Measurements from ENCODE around the gene ALOX5AP. TPM values are rescaled to one million over a fixed set of nuclear protein-coding genes. Genes with fewer than 3 reads are reported as not detected.

The ALOX5AP gene
- 5.4 TPM for total RNA-seq
- long read RNA-seq, partial matches to known transcripts = 0 of 2 reads
- long read RNA-seq, other reads (novel, unspliced or antisense) = 0 of 2 reads

DNA sequence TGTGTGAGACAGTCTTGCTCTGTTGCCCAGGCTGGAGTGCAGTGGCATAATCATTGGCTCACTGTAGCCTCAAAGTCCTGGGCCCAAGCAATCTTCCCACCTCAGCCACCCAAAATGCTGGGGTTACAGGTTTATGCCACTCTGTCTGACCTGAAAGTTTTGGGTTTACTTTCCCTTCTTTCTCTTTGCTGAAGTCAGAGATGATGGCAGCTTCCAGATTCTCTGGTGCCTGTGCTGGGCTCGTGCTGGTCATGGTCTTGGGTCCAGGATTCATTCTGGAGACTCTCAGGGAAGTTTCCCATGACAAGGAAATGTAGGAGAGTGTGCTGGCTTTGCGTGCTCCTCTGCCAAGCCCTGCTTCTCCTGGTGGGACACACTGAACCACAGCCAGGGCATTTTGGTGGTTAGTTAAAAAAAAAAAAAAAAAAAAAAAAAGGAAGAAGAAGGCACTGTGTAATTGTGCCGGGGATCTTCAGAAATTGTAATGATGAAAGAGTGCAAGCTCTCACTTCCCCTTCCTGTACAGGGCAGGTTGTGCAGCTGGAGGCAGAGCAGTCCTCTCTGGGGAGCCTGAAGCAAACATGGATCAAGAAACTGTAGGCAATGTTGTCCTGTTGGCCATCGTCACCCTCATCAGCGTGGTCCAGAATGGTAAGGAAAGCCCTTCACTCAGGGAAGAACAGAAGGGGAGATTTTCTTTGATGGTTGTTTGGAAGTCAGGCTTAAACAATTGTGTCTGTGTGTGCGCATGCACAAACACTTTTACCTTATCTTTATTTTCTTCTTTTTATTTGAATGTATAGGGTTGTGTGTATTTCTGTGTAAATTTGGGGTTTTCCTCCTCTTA is at the start of gene ALOX5AP:
TSS of gene ALOX5AP (plus strand) at position 519 of the 847 bp plus-strand sequence. CDS start at position 582, 63 bp downstream.
- intact Hi-C loops (cut with DNase I) = no loop called here
- no peak for DNase-seq (ENCODE audit: low spot score)

DNA sequence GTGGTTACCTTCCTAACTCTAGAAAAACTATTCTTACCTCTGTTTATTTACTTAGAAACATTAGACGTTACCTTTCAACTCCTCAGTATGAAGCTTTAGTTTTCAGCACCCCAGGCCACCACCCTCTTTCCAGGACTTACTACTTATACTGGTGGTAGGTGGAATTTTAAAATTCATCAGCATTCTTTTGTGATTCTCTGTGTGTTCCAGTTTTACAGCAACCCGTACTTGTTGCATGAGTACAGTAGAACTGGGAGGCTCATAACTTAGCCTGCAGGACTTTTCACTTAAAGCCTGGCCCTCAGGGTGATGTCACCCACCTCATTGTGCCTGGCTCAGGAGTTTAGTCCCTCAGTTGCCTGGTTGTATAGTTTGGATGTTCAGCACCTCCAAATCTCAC is 49.4 kb upstream of the ALOX5AP start:
- DNase-seq (ENCODE audit: low spot score) = no peak
- intact Hi-C loops (cut with DNase I) = no loop called here

DNA sequence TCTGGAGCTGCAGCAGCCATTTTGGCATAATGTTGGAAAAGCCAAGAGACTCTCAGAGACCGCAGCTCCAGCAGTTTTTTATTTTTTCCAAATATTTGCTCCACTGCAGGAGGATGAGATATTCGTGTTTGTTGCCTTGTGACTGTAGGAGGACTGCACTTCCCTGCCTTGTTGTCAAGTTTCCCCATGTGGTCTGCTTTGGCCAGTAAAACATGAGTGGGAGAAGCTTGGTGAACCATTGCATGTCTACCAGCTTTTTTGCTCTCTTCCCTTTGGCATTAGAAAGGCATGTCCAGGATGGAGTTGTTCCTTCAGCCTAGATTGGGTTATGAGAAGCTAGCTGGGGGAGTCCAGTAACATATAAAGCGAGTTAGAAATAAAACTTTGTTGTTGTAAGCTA is 47.7 kb upstream of the ALOX5AP start:
- intact Hi-C loops (cut with DNase I) = no loop called here
- DNase-seq (ENCODE audit: low spot score) = no peak

DNA sequence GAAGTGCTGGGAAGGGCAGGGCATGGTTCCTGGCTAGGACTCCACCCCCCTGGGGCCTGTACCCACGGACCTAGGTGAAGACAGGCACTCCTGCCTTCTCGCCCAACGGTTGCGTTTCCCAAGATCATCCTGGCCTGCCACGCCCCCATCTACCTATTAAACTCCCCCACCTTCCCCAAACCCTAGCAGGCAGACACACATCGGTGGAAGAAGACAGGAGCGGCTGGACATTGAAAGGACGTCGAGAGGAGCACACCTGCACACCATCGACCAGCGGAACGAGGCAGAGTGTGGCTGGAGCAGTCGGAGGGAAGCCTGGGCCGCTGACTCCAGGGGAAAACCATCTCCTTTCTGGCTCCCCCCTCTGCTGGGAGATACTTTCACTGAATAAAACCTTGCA is 45.6 kb upstream of the ALOX5AP start:
- intact Hi-C loops (cut with DNase I) = no loop called here

DNA sequence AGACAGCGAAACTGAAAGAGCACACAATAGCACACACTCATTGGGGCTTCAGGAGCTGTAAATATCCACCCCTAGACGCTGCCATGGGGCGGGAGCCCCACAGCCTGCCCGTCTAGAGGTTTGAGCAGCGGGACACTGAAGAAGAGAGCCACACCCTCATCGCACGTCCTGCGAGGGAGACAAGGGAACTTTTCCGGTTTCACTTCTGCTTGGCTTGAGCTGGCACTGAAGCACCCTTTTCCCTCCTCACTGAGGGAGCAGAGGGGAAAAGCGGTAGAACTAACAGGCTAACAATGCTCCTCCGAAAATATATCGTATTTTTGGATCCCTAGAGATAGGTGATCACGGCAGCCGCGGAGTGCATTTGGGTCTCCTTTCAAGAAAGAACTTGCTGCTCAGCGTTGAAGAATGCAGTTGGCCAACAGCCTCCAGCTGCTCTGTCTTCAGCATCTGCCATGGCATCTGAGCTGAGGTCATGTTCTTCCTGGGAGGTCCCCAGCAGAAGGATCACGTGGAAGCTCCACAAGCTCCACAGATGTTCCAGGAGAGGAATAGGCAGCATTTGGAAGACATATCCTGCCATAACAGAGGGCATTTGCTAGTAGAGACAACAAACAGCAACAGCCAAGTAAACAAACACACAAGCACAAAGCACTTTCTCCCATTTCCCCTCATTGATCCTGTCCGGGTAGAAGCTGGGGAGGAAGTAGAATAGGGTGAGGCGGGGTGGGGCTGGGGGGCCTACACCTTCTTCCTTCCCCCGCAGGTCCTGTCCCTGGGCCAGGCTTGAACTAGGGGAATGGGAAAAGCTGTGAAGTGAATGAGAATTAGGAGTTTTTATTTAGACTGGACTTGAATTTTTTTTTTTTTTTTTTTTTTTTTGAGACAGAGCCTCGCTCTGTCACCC is 44.8 kb upstream of the ALOX5AP start:
- intact Hi-C loops (cut with DNase I) = no loop called here
- no peak for DNase-seq (ENCODE audit: low spot score)

More for the DNA sequence above, 45.6 kb upstream of the ALOX5AP start:
- DNase-seq (ENCODE audit: low spot score) = no peak

DNA sequence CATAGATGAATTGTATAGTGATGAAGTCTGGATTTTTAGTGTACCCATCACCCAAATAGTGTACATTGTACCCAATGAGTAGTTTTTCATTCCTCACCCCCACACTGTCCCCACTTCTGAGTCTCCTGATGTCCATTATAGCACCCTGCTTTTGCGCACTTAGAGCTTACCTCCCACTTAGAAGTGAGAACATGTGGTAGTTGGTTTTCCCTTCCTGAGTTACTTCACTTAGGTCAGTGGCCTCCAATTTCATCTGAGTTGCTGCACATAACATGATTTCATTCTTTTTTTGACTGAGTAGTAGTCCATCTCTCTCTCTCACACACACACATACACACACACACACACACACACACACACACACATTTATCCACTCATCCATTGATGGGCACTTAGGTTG is 43.2 kb upstream of the ALOX5AP start:
- DNase-seq (ENCODE audit: low spot score) = no peak
- intact Hi-C loops (cut with DNase I) = no loop called here

DNA sequence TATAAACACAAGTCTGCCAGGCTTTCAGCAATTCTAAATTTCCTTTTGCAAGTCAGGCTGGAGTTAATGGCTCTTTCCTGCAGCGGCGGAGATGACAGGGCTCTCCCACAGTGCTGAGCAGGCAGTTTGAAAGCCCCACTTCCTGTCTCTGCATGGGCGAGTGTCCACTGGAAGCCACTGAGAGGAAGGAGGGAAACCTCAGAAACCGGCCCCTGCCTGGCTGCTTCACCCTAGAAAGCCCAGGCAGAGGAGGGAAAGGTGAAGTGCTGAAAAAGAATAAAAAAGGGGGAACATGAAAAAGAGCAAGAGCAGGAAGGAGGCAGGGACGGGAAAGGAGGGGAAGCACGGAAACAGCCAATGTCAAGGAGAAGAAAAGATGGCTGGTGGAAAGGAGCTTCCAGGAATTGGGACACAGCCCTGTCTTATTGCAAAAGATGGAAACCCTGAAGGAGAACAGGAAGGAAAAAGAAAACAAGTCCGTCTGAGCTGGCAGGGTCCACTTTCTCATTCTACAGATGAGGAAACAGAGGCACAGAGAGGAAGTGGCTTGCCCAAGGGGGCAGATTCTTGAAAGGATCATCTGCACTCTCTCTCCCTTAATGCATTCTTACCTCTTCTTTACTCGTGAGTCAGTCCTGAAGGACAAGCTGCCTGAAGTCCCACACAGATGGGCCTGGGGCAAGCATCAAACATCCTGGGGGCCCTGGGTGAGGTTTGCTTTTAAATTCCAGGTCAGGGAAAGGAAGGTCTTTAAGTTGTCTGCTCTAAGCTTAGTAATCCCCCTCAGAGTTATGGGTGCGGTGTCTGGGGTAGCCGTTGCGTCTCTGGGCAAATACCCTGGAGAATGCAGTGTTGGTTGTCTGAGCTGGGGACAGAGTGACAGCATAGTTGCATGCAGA is 38.8 kb upstream of the ALOX5AP start:
- DNase-seq (ENCODE audit: low spot score) = no peak
- intact Hi-C loops (cut with DNase I) = no loop called here

DNA sequence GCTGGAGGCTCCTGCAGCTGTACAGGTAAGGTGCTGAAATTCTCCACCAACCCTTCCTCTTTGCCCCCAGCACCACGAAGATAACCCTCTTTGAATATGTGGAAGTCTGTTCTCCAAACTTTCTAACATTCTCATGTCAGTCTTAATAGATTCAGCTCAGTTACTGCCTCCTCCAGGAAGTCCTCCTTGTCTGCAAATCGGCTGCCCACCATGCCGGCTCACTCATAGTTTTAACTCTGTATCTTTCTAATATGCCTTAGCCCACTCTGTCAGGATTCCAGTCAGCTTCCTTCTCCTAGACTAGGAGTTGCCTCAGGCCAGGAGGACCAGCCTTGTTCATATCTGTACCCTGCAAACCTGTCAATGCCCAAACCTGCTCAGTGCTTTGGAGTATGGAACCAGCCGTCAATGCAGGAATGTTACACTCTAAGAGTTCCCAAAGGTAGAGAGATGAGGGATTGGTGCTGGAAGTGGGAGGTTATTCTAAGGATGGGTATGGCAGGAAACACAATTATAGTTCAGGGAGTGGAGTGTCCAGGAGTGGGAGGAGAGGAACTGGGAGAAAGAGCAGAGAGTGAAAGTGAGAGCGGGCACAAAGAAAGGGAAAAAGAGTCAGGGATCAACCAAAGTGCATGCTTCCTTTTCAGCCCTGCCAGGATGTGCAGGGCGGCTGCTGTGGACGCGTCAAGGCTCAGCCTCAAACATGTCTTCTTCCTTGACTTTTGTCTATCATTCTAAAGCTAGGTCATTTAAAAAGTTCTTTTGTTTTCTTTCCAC is 38.0 kb upstream of the ALOX5AP start:
- intact Hi-C loops (cut with DNase I) = no loop called here
- DNase-seq (ENCODE audit: low spot score) = no peak

DNA sequence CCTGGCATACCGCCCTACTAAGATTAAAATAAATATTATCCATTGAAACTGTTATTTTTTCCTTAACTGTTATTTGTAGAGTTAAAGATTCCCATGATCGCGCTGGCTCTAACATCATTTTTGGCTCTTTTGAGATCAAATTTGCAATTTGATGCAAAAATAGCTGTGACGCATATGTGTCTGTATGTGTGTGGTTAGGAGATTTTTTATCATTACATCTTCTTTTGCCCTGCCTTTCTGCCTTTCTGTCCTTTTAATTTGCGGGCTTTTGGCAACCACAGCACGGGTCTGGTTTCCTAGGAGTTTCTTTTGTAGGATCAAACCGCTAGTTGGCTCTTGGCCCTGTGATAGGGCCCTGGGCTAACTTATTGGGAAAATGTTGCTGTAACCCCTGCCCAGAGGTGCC is 37.3 kb upstream of the ALOX5AP start:
- intact Hi-C loops (cut with DNase I) = no loop called here

DNA sequence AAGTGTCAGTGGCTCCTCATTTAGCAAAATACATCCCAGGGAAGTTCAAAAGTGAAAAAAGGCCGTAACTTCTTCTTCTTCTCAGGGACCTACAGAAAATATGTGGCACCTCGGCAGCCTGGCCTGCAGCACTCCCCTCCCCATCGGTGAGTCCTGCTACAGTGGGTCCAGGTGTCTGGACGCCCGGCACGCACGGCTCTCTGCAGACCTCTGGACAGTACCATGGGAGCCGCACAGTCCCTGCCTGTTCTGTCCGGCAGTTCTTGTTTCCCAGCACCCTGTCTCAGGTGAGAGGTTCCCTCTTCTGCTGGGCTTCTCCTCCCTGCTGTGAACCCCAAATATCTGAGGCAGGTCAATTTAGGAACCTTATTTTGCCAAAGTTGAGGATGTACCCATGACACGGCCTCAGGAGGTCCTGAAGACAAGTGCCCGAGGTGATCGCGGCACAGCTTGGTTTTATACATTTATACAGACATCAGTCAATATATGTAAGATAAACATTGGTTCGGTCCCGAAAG is 36.8 kb upstream of the ALOX5AP start:
- intact Hi-C loops (cut with DNase I) = no loop called here
- DNase-seq (ENCODE audit: low spot score) = no peak

More for the DNA sequence above, 37.3 kb upstream of the ALOX5AP start:
- DNase-seq (ENCODE audit: low spot score) = no peak

DNA sequence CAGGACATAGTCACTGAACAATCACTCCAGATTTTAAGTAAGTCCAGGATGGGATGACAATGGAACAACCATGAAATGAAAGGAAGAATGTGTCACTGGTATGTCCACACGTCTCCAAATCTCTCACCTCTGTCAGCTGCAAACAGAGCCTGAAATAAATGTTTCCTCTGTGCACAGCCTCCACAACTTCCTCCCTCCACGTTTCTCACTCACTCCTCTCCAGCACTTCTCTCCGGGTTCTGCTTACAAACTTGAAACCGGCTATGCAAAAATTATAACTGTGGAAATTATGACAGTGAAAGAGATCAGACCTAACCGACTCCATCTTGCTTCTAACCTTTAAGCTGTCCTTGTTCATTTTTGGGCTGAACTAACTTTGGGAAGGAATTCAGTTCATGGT is 35.0 kb upstream of the ALOX5AP start:
- intact Hi-C loops (cut with DNase I) = no loop called here
- no peak for DNase-seq (ENCODE audit: low spot score)

DNA sequence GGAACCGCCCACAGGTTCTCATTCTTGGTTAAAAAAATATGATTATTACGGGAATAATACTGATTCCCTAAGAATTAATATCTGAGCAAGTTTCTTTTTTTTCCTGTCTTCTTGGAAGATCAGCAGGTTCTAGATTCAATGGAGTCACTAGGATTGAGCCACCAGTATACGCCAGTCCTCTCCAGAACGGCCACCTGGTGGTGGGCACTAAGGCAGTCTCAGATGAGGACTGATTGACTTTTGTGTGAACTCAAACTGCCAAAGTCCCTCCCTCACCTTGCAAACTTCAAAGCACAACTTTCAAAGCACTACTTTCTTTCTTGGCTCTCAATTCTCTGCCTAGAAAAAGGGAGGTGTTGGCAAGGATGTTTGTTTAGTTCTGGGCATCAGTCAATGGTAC is 33.3 kb upstream of the ALOX5AP start:
- intact Hi-C loops (cut with DNase I) = no loop called here
- no peak for DNase-seq (ENCODE audit: low spot score)

DNA sequence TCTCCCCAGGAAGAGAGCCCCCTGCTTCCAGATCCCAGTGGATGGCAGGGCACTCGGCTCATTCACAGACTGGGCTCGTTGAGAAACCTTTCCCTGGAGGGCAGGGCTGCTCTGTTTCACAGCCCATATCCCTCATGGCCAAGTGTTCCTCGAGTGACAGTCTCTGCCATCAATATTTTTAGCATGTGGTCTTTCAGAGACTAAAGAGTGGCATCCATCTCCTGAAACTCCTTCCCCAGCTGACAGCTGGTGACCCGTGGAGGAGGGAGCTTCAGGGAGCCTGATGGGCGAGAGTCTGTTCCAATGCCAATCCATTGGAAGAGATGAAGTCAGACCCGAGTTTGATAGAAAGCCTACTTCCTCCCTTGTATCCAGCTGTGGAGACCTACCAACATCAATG is 30.7 kb upstream of the ALOX5AP start:
- no peak for DNase-seq (ENCODE audit: low spot score)
- intact Hi-C loops (cut with DNase I) = no loop called here

DNA sequence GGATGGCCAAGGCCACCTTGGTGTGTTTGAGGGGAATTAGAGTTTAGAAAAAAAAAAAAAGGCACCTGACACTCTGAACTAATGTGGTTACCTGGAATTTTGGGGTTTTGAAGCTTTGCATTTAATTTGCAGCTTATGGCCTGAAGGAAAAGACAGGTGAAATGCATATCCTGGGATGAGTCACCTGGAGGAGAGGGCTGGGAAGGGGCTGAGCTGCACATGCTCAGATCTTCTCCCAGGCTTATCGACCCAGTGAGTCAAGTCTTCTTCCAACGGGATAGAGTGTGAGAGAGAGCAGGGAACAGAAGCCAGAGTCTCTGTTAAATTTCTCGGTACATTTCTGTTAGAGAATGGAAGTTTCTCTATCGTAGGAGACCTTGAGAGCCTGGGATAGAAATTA is 29.7 kb upstream of the ALOX5AP start:
- DNase-seq (ENCODE audit: low spot score) = no peak
- intact Hi-C loops (cut with DNase I) = no loop called here

DNA sequence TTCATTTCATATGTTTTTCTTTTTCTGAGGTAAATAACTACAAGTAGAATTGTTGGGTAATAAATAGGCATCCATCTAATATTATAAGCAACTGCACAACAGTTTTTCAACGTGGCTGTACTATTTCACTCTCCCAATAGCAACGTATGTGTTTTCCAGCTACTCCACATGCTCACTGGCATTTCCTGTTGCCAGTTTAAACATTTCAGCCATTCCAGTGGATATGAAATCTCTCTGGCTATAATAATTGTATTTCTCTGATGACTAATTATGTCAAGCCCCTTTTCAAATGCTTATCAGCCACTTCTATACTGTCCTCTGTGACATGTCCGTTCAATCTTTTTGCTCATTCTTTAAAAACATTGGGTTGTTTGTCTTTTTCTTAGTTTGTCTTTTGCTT is 26.8 kb upstream of the ALOX5AP start:
- no peak for DNase-seq (ENCODE audit: low spot score)
- intact Hi-C loops (cut with DNase I) = no loop called here

DNA sequence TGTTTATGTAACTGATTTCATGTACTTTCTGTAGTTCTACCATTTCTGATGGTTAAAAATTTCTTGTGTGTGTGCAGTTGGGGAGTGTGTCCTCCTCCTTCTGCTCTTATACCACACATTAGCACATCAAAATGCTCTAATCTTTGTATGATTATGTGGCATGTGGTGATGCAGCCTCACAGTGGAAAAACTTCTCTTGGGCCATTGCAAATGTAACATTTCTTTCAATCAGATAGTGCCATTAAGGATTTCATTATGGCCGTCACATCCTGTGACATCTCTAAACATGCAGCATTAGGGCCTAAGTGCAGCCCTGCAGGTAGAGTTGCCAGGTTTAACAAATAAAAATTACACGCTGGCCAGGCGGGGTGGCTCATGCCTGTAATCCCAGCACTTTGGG is 24.9 kb upstream of the ALOX5AP start:
- DNase-seq (ENCODE audit: low spot score) = no peak
- intact Hi-C loops (cut with DNase I) = no loop called here

DNA sequence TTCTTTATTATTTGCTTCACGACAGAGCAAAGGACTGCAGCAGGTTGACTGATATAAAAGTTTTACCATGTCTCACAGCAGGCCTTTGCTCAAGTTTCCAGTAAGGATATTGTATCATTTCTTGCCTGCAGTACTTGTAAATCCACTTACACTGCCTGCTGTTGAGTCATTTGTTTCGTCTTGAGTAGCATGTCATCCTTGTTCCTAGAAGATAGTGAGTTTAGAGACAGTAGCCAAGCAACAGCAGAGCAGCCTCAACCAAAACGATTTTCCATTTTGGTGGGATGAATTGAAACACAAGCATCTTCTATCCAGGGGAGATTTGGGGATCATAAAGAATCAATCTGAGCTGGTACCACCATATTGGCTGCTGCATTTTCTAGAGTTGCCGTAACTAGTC is 24.0 kb upstream of the ALOX5AP start:
- intact Hi-C loops (cut with DNase I) = no loop called here
- no peak for DNase-seq (ENCODE audit: low spot score)

DNA sequence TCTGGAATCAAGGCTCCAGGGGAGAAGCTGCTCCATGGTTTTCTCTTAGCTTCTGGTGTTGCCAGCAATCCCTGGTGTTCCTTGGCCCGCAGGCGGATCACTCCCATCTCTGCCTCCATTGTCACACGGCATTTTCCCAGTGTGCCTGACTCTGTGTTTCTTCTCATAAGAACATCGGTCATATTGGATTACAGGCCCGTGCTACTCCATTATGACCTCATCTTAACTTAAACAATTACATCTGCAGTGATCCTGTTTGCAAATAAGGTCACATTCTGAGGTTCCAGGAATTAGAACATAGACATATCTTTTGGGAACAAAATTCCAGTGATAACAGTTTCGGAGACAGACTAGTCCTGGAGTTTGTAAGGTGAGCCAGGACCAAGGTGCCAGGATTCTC is 23.5 kb upstream of the ALOX5AP start:
- intact Hi-C loops (cut with DNase I) = no loop called here
- DNase-seq (ENCODE audit: low spot score) = no peak
